Testis (tissue), 2 donors: ENCODE data around the gene CARD10.

ENCODE experiments used
- CTCF ChIP-seq, 3 experiments: fragments of 450-650 bp in 2 of 3; fragments of 200-600 bp in 1 of 3; sonication (generic) in 1 of 3; IDR thresholded peaks; one replicate each; pipeline ENCODE4 v1.5.1; 2016 to 2019; ENCODE audit warnings: antibody characterized with exemption in 3 of 3, mild to moderate bottlenecking in 2 of 3, moderate library complexity in 1 of 3
- POLR2A ChIP-seq: fragments of 450-650 bp; IDR thresholded peaks from one replicate; pipeline ENCODE4 v1.6.1; 2017; ENCODE audit warnings: antibody characterized with exemption, mild to moderate bottlenecking, moderate library complexity

GRCh38 chr22:37566329-37566837, 47.2 kb upstream of the CARD10 start:
- TF ChIP-seq CTCF (IDR thresholded peaks at IDR 0.05) (no peak), POLR2A (no peak)
